Body of pancreas (tissue), 4 donors: Measurements from ENCODE around the gene ZFR2. TPM values are rescaled to one million over a fixed set of nuclear protein-coding genes. Genes with fewer than 3 reads are reported as not detected.

ENCODE experiments used
- ATAC-seq: fragments of 150-250 bp; one replicate; pipeline ENCODE4 v1.9.1; 2016
- DNase-seq, 4 donors: peaks; one replicate each; pipeline ENCODE4 v3.0.0-alpha.2; 2019
- H3K27ac ChIP-seq, 4 donors: fragments of 200-600 bp; sonication (generic); 1 replicate in 3 of 4; 2 replicates in 1 of 4; pipeline versions ENCODE4 v1.5.1 to v1.6.1; 2016 to 2019; ENCODE audit warnings: mild to moderate bottlenecking in 1 of 4, mixed read lengths in 1 of 4, moderate library complexity in 1 of 4
- H3K27me3 ChIP-seq, 2 donors: fragments of 200-600 bp; sonication (generic); one replicate each; pipeline ENCODE4 v1.6.0; 2016; ENCODE audit warnings: mild to moderate bottlenecking in 1 of 2
- H3K36me3 ChIP-seq, 2 donors: fragments of 200-600 bp; sonication (generic); replicated peaks in 1 of 2; 2 replicates each; pipeline ENCODE4 v1.5.1; 2016; ENCODE audit warnings: low read depth in 2 of 2; ENCODE audit not compliant: insufficient read depth in 1 of 2
- H3K4me1 ChIP-seq: fragments of 200-600 bp; sonication (generic); one replicate; pipeline ENCODE4 v1.6.0; 2016
- H3K4me3 ChIP-seq, 2 donors: fragments of 200-600 bp; sonication (generic); 1 replicate in 1 of 2; 2 replicates in 1 of 2; pipeline ENCODE4 v1.5.1; 2016 to 2019
- H3K9me3 ChIP-seq, 3 donors: fragments of 200-600 bp; sonication (generic); 1 replicate in 2 of 3; 2 replicates in 1 of 3; pipeline ENCODE4 v1.5.1; 2016
- POLR2A ChIP-seq, 3 donors: fragments of 450-650 bp; IDR thresholded peaks; one replicate each; pipeline ENCODE4 v1.6.1; 2016; ENCODE audit warnings: antibody characterized with exemption in 3 of 3, mild to moderate bottlenecking in 2 of 3
- WGBS, 2 donors: methylation state at CpG; one replicate each; pipeline ENCODE4 v1.1.5; 2017; 5-methylcytosine and 5-hydroxymethylcytosine counted together
- intact Hi-C: fragments of 100-400 bp; cut with DNase I; formaldehyde crosslinking; loops from one replicate; pipeline ENCODE4 v1.15.1; 2023
- total RNA-seq, 2 donors: library from RNA; depleted of rRNA; stranded (reverse); fragments of >200 nt; gene quantifications; one replicate each; pipeline ENCODE4 v1.1.0, GENCODE V29; 2016
- TF ChIP-seq, protein P1 (sequence below), 7 experiments: fragments of 450-650 bp in 4 of 7; fragments of 200-600 bp in 3 of 7; sonication (generic) in 3 of 7; IDR thresholded peaks; one replicate each; pipeline ENCODE4 v1.5.1; 2016 to 2019; ENCODE audit warnings: antibody characterized with exemption in 7 of 7

ZFR2 gene
- total RNA-seq, 2 donors from 2014 or later = not detected

DNA sequence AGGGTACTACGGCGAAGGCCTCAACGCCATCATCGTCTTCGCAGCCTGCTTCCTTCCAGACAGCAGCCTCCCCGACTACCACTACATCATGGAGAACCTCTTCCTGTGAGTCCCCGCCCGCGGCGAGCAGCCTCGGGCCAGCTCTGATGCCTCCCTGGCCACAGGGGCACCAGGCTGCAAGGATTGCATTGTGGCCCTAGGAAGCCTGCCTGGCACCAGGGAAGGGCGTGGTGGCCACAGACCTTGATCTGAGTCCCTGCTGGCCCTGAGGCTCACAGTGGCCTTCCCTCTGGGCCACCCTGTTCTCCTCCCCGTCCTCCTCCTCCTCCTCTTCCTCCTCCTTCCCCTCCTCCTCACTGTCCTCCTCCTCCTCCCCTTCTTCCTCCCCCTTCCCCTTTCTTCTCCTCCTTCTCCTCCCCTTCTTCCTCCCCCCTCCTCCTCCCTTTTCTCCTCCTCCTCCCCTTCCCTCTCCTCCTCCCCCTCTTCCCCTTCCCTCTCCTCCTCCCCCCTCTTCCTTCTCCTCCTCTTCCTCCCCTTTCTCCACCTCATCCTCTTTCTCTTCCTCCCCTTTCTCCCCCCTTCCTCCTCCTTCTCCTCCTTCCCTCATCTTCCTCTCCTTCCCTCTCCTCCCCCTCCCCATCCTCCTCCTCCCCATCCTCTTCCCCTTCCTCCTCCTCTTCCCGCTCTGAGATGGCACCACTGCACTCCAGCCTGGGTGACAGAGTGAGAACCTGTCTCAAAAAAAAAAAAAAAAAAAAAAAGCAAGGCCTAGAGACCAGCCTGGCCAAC is 39.6 kb upstream of the ZFR2 start:
- DNase-seq (no peak), ATAC-seq (no peak)
- 61 to 73% methylated on average over 3 to 11 of the region's 14 CpGs for WGBS, 2 donors
- Histone ChIP-seq H3K4me3 (no peak overlapping the region), H3K27me3 (no peaks in the 10 kb centered on the region), H3K9me3 (peaks cover 0 to 11% (median 0%) of the 10 kb centered on the region in 3 donors), H3K36me3 (no peaks in the 10 kb centered on the region), H3K27ac (no peak overlapping the region), H3K4me1 (no peaks in the 10 kb centered on the region)
- intact Hi-C loops = no loop called here
- TF ChIP-seq, protein P1, sequence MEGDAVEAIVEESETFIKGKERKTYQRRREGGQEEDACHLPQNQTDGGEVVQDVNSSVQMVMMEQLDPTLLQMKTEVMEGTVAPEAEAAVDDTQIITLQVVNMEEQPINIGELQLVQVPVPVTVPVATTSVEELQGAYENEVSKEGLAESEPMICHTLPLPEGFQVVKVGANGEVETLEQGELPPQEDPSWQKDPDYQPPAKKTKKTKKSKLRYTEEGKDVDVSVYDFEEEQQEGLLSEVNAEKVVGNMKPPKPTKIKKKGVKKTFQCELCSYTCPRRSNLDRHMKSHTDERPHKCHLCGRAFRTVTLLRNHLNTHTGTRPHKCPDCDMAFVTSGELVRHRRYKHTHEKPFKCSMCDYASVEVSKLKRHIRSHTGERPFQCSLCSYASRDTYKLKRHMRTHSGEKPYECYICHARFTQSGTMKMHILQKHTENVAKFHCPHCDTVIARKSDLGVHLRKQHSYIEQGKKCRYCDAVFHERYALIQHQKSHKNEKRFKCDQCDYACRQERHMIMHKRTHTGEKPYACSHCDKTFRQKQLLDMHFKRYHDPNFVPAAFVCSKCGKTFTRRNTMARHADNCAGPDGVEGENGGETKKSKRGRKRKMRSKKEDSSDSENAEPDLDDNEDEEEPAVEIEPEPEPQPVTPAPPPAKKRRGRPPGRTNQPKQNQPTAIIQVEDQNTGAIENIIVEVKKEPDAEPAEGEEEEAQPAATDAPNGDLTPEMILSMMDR (IDR thresholded peaks at IDR 0.05) = no peak
- TF ChIP-seq POLR2A (IDR thresholded peaks at IDR 0.05) = no peak

DNA sequence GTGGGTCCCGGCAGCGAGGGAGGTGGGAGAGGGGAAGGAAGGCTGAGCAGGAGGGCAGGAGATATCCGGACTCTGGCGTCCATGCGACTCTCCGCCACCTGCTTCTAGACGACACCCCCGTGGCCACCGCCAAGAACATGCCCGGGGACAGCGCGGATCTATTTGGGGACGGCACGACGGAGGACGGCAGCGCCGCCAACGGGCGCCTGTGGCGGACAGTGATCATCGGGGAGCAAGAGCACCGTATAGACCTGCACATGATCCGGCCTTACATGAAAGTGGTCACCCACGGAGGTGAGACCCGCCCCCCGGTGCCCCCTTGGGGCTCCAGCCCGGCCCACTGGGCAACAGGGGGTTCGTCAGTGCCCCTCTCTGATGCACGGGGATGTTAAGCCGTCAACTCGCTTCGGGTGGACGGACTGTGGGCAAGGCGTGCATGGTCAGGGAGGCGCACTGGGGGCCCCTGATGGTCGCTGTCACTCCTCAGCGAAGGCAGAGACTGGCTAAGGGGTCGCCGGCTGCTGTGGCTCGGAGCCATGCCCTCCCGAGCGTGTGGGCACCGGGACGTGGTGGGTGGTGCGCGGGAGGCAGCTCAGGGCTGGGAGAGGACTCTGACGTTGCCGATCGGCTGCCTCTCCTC is 38.9 kb upstream of the ZFR2 start:
- Histone ChIP-seq H3K27ac (no peak overlapping the region), H3K9me3 (peaks cover 0 to 11% (median 0%) of the 10 kb centered on the region in 3 donors), H3K4me1 (no peaks in the 10 kb centered on the region), H3K4me3 (no peak overlapping the region), H3K27me3 (no peaks in the 10 kb centered on the region), H3K36me3 (no peaks in the 10 kb centered on the region)
- TF ChIP-seq, protein P1 (IDR thresholded peaks at IDR 0.05) = no peak
- no peak for TF ChIP-seq POLR2A (IDR thresholded peaks at IDR 0.05)
- 73 to 77% methylated on average over 22 to 46 of the region's 50 CpGs for WGBS, 2 donors
- ATAC-seq = no peak
- DNase-seq = no peak
- intact Hi-C loops = no loop called here

DNA sequence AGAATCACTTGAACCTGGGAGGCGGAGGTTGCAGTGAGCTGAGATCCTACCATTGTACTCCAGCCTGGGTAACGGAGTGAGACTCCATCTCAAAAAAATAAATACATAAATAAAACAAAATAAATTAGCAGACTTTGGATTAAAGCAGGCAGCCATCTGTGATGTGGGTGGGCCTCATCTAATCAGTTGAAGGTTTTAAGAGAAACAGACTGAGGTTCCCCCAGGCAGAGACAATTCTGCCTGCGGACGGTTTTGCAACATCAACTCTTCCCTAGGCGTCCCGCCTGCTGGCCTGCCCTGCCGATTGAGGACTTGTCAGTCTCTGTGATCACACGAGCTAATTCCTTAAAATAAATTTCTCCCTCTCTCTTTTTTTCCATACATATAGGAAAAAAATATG is 35.4 kb upstream of the ZFR2 start:
- Histone ChIP-seq H3K4me3 (no peak overlapping the region), H3K9me3 (no peaks in the 10 kb centered on the region), H3K36me3 (no peaks in the 10 kb centered on the region), H3K27me3 (no peaks in the 10 kb centered on the region), H3K27ac (no peak overlapping the region), H3K4me1 (no peaks in the 10 kb centered on the region)
- intact Hi-C loops = no loop called here
- WGBS, 2 donors = 83 to 92% methylated on average over 8 of the region's 8 CpGs
- DNase-seq (no peak), ATAC-seq (no peak)
- TF ChIP-seq, protein P1 (IDR thresholded peaks at IDR 0.05) = no peak
- TF ChIP-seq POLR2A (IDR thresholded peaks at IDR 0.05) = no peak

DNA sequence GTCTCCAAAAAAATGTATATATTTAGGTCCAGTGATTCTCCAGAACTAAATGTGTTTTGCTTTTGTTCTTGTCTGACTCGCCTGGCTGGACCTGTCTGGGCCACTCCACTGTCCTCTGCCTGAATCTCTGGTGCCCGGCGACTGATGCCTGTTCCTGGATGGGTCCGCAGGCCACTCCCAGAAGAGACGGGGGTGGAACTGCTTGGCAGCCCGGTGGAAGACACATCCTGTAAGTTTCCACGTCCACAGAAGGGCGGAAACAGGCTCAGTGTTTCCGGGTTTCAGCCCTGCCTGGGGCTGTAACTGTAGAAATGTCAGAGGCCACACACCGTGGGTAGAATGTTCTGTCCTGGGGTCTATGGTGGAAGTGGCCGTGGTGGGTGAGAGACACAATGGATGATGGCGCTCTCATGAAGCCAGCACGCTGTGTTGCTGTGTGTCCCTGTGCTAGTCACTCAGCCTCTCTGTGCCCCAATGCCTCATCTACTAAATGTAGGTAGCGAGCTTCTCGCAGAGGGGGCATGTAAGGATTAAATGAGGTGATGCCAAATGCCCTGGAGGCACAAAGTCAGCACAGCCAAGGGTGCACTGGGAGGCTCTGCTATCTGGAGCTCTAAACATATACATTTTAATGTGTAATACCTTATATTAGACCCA is 33.6 kb upstream of the ZFR2 start:
- intact Hi-C loops = no loop called here
- no peak for ATAC-seq
- H3K4me1 ChIP-seq = no peaks in the 10 kb centered on the region
- DNase-seq = no peak
- no peaks in the 10 kb centered on the region for H3K9me3 ChIP-seq
- TF ChIP-seq POLR2A (IDR thresholded peaks at IDR 0.05) = no peak
- TF ChIP-seq, protein P1 (IDR thresholded peaks at IDR 0.05) = no peak
- no peaks in the 10 kb centered on the region for H3K36me3 ChIP-seq
- WGBS, 2 donors = 65 to 75% methylated on average over 8 to 13 of the region's 15 CpGs
- H3K4me3 ChIP-seq = no peak overlapping the region
- H3K27ac ChIP-seq = no peak overlapping the region
- H3K27me3 ChIP-seq = no peaks in the 10 kb centered on the region
